ENCODE results near the gene NME2. TPM values are rescaled to one million over a fixed set of nuclear protein-coding genes. Genes with fewer than 3 reads are reported as not detected.

NME2 gene
- total RNA-seq, 1 experiment from 2014 or later = 826 TPM

DNA sequence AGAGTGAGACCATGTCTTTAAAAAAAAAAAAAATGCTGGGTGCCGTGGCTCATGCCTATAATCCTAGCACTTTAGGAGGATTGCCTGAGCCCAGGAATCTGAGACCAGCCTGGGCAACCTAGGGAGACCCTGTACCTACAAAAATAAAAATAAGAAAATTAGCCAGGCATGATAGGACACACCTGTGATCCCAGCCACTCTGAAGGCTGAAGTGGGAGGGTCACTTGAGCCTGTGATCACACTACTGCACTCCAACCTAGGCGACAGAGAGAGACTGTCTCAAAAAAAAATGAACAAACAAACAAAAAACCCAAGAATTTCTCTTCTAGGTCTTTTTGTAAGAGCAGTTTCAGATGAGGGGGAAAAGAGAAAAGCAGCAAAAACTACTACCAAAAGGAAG is 34.6 kb downstream of the NME2 start:
- H3K9me2 ChIP-seq (ENCODE audit: insufficient read depth) = no peaks in the 10 kb centered on the region
- H3K79me2 ChIP-seq (ENCODE audit: low read depth) = no peaks in the 10 kb centered on the region
- peaks cover 64% of the 10 kb centered on the region for H3K36me3 ChIP-seq (ENCODE audit: low read depth)
- intact Hi-C loops (cut with micrococcal nuclease; ENCODE audit: unreplicated experiment) = no loop called here
- H3F3A ChIP-seq (ENCODE audit: insufficient read depth, low read depth) = peaks cover 4% of the 10 kb centered on the region; the same call in 1 of the 2 replicates
- H3K4me1 ChIP-seq (replicated peaks; ENCODE audit: insufficient read depth) = no peaks in the 10 kb centered on the region
- H2AFZ ChIP-seq = no peak overlapping the region
- no peak for DNase-seq
- H3K27ac ChIP-seq = no peak overlapping the region
- H3K9me3 ChIP-seq (ENCODE audit: insufficient read depth, low read depth) = no peaks in the 10 kb centered on the region
- H3K4me3 ChIP-seq = no peak overlapping the region
- no TSS peak for BruUV-seq (replicated peaks)
- H3K4me2 ChIP-seq = no peak overlapping the region
- no peak for TF ChIP-seq CTCF (conservative IDR thresholded peaks at IDR 0.05)
- TF ChIP-seq EZH2 (IDR thresholded peaks at IDR 0.05; ENCODE audit: low read depth) = no peak
- CTCF ChIA-PET = no interaction called here
- no peaks in the 10 kb centered on the region for H3K27me3 ChIP-seq (ENCODE audit: insufficient read depth, low read depth)
- POLR2A ChIA-PET (ENCODE audit: unreplicated experiment) = no interaction called here
- no peaks in the 10 kb centered on the region for H4K20me1 ChIP-seq (ENCODE audit: insufficient read depth)

DNA sequence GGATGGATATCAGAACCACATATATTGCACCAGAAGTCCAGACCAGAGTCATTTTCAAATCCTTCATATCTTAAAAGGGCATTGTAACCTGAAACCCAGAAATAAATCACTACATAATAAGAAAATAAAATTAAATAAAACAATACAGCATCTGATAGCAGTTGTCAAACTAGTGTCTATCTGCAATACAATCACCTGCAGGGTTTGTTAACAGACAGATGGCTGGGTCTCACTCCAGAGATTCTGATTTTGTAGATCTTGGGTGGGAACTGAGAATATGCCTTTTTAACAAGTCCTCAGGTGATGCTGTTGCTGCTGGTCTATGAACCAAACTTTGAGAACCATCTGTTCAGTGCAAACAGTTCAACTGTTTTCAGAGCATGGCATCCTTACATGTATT is 37.6 kb downstream of the NME2 start:
- Histone ChIP-seq H2AFZ (no peak overlapping the region), H3K27ac (no peak overlapping the region), H3K79me2 (ENCODE audit: low read depth) (no peaks in the 10 kb centered on the region), H3K36me3 (ENCODE audit: low read depth) (peaks cover 75% of the 10 kb centered on the region), H3K9me2 (ENCODE audit: insufficient read depth) (no peaks in the 10 kb centered on the region), H3K4me2 (no peak overlapping the region), H3K27me3 (ENCODE audit: insufficient read depth, low read depth) (no peaks in the 10 kb centered on the region), H3K4me1 (replicated peaks; ENCODE audit: insufficient read depth) (no peaks in the 10 kb centered on the region), H3K4me3 (no peak overlapping the region), H3F3A (ENCODE audit: insufficient read depth, low read depth) (peaks cover 10% of the 10 kb centered on the region; the same call in 1 of the 2 replicates), H3K9me3 (ENCODE audit: insufficient read depth, low read depth) (no peaks in the 10 kb centered on the region), H4K20me1 (ENCODE audit: insufficient read depth) (no peaks in the 10 kb centered on the region; the same call in 1 of the 2 replicates)
- TF ChIP-seq EZH2 (IDR thresholded peaks at IDR 0.05; ENCODE audit: low read depth) = no peak
- TF ChIP-seq CTCF (conservative IDR thresholded peaks at IDR 0.05) = no peak
- CTCF ChIA-PET = no interaction called here
- intact Hi-C loops (cut with micrococcal nuclease; ENCODE audit: unreplicated experiment) = no loop called here
- DNase-seq = no peak
- POLR2A ChIA-PET (ENCODE audit: unreplicated experiment) = no interaction called here
- no TSS peak for BruUV-seq (replicated peaks)

- Histone ChIP-seq H3K9me2 (ENCODE audit: insufficient read depth) (no peaks in the 10 kb centered on the region), H2AFZ (no peak overlapping the region), H3K4me3 (no peak overlapping the region), H3K4me2 (no peak overlapping the region), H3K9me3 (ENCODE audit: insufficient read depth, low read depth) (no peaks in the 10 kb centered on the region), H3K27ac (no peak overlapping the region), H3F3A (ENCODE audit: insufficient read depth, low read depth) (peaks cover 4% of the 10 kb centered on the region; the same call in 1 of the 2 replicates), H3K79me2 (ENCODE audit: low read depth) (no peaks in the 10 kb centered on the region), H3K36me3 (ENCODE audit: low read depth) (peaks cover 52% of the 10 kb centered on the region), H3K4me1 (replicated peaks; ENCODE audit: insufficient read depth) (no peaks in the 10 kb centered on the region), H3K27me3 (ENCODE audit: insufficient read depth, low read depth) (no peaks in the 10 kb centered on the region), H4K20me1 (ENCODE audit: insufficient read depth) (peaks cover 18% of the 10 kb centered on the region)
- ChIA-PET POLR2A (ENCODE audit: unreplicated experiment) (no interaction called here), CTCF (no interaction called here)
- no peak for TF ChIP-seq EZH2 (IDR thresholded peaks at IDR 0.05; ENCODE audit: low read depth)
- no TSS peak for BruUV-seq (replicated peaks)
- no peak for DNase-seq
- intact Hi-C loops (cut with micrococcal nuclease; ENCODE audit: unreplicated experiment) = no loop called here
Measured at GRCh38 chr17:51214920-51215319, 48.7 kb downstream of the NME2 start.

- BruUV-seq (replicated peaks) = no TSS peak
- Histone ChIP-seq H3K79me2 (ENCODE audit: low read depth) (no peaks in the 10 kb centered on the region), H3K9me2 (ENCODE audit: insufficient read depth) (no peaks in the 10 kb centered on the region), H3K4me3 (no peak overlapping the region), H3K27me3 (ENCODE audit: insufficient read depth, low read depth) (no peaks in the 10 kb centered on the region), H3K27ac (no peak overlapping the region), H3K4me2 (no peak overlapping the region), H4K20me1 (ENCODE audit: insufficient read depth) (peaks cover 26% of the 10 kb centered on the region), H3K36me3 (ENCODE audit: low read depth) (peaks cover 58% of the 10 kb centered on the region), H3F3A (ENCODE audit: insufficient read depth, low read depth) (peaks cover 5% of the 10 kb centered on the region; the same call in 1 of the 2 replicates), H2AFZ (no peak overlapping the region), H3K9me3 (ENCODE audit: insufficient read depth, low read depth) (no peaks in the 10 kb centered on the region), H3K4me1 (replicated peaks; ENCODE audit: insufficient read depth) (no peaks in the 10 kb centered on the region)
- ChIA-PET POLR2A (ENCODE audit: unreplicated experiment) (no interaction called here), CTCF (no interaction called here)
- intact Hi-C loops (cut with micrococcal nuclease; ENCODE audit: unreplicated experiment) = no loop called here
- TF ChIP-seq CTCF (conservative IDR thresholded peaks at IDR 0.05) (no peak), EZH2 (IDR thresholded peaks at IDR 0.05; ENCODE audit: low read depth) (no peak)
- DNase-seq = no peak
Measured at GRCh38 chr17:51217946-51218345, 51.7 kb downstream of the NME2 start.
